ENCODE results near the gene MKI67. TPM values are rescaled to one million over a fixed set of nuclear protein-coding genes. Genes with fewer than 3 reads are reported as not detected.
A peak's percentile ranks its signal among the peaks of the same experiment; 100 is the strongest.

Gene MKI67
- polyA plus RNA-seq, 2 of the 4 experiments (the other 2 are of a cell fraction), result 33.8 to 51.7 TPM

DNA sequence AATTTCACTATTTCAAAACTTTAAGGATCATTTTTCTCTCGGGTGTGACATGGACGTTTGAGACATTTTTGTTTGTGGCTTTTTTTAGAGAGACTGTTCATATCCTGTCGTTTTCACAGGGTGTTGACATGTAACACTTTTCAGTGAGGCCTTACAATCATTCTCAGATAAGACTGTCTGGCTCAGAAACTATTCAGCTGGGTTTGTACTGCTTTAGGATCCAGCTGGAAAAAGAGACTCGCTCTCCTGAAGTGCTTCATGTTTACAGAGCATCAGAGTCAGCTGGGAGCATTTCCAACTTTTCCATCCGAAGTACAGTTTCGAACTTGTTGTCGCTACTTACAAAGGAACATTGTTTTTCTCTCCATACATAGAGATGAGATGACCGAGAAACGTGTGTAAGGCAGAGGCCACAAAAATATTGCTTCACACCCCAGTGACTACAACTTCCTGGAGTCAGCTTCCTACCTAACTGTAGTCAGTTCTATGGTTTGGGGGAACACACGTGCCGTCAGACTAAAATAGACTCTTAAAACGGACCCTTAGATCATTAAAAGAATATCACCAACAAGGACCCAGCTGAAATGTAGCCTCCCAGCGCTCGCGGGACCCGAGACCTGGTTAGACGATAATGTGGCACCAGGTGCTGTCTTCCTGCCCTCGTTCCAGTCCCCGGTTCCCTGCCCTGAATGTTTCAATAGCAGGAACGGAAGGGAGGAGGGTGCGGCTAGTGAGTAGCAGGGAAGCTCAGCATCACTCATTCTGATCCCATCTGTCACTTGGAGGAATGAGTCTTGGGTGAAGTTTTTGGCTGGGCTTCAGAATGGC lies 78.0 kb downstream of the MKI67 start:
- FAIRE-seq (no peak), DNase-seq (ENCODE audit: low read depth in 1 of 2, low spot score in 1 of 2) (no peak), ATAC-seq (no peak)
- Histone ChIP-seq H3K4me1 (no peaks in the 10 kb centered on the region), H3K27ac (no peak overlapping the region), H3K9me3 (no peaks in the 10 kb centered on the region), H3K4me3 (no peak overlapping the region), H3K4me2 (no peak overlapping the region)
- POLR2A ChIA-PET, result no interaction called here
- no peak for TF ChIP-seq KDM1A (IDR thresholded peaks at IDR 0.05; ENCODE audit: low read depth)
- TF ChIP-seq ZC3H11A (IDR thresholded peaks at IDR 0.05), result no peak
- TF ChIP-seq CHD4 (IDR thresholded peaks at IDR 0.05; ENCODE audit: borderline replicate concordance), result no peak
- no peak for TF ChIP-seq RARB (CRISPR knock-in tag; IDR thresholded peaks at IDR 0.05)
- TF ChIP-seq, protein P1, sequence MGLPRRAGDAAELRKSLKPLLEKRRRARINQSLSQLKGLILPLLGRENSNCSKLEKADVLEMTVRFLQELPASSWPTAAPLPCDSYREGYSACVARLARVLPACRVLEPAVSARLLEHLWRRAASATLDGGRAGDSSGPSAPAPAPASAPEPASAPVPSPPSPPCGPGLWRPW (IDR thresholded peaks at IDR 0.05), result no peak
- TF ChIP-seq EHF (CRISPR knock-in tag; IDR thresholded peaks at IDR 0.05), result no peak
- no peak for TF ChIP-seq RAD21 (conservative IDR thresholded peaks at IDR 0.05 in 1 of 2, IDR thresholded peaks at IDR 0.05 in 1 of 2)
- TF ChIP-seq, protein P2, sequence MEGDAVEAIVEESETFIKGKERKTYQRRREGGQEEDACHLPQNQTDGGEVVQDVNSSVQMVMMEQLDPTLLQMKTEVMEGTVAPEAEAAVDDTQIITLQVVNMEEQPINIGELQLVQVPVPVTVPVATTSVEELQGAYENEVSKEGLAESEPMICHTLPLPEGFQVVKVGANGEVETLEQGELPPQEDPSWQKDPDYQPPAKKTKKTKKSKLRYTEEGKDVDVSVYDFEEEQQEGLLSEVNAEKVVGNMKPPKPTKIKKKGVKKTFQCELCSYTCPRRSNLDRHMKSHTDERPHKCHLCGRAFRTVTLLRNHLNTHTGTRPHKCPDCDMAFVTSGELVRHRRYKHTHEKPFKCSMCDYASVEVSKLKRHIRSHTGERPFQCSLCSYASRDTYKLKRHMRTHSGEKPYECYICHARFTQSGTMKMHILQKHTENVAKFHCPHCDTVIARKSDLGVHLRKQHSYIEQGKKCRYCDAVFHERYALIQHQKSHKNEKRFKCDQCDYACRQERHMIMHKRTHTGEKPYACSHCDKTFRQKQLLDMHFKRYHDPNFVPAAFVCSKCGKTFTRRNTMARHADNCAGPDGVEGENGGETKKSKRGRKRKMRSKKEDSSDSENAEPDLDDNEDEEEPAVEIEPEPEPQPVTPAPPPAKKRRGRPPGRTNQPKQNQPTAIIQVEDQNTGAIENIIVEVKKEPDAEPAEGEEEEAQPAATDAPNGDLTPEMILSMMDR (IDR thresholded peaks at IDR 0.05), result no peak
- no peak for TF ChIP-seq NR3C1 (IDR thresholded peaks at IDR 0.05)
- TF ChIP-seq, protein P3, sequence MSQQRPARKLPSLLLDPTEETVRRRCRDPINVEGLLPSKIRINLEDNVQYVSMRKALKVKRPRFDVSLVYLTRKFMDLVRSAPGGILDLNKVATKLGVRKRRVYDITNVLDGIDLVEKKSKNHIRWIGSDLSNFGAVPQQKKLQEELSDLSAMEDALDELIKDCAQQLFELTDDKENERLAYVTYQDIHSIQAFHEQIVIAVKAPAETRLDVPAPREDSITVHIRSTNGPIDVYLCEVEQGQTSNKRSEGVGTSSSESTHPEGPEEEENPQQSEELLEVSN (IDR thresholded peaks at IDR 0.05; ENCODE audit: borderline replicate concordance, low read depth), result no peak
- TF ChIP-seq FOSB (CRISPR knock-in tag; IDR thresholded peaks at IDR 0.05), result no peak
- TF ChIP-seq, protein P4, sequence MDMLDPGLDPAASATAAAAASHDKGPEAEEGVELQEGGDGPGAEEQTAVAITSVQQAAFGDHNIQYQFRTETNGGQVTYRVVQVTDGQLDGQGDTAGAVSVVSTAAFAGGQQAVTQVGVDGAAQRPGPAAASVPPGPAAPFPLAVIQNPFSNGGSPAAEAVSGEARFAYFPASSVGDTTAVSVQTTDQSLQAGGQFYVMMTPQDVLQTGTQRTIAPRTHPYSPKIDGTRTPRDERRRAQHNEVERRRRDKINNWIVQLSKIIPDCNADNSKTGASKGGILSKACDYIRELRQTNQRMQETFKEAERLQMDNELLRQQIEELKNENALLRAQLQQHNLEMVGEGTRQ (IDR thresholded peaks at IDR 0.05), result no peak
- WGBS (ENCODE audit: missing lambda C conversion rate), result 68% methylated on average over 21 of the region's 21 CpGs
- CTCF ChIA-PET, result interaction anchor here (1.0 to 2.7 kb wide), 6 partner anchors 13 to 142 kb away, joined by 3 to 14 read pairs (median 4); partner anchors contain the start of gene PTPRE

DNA sequence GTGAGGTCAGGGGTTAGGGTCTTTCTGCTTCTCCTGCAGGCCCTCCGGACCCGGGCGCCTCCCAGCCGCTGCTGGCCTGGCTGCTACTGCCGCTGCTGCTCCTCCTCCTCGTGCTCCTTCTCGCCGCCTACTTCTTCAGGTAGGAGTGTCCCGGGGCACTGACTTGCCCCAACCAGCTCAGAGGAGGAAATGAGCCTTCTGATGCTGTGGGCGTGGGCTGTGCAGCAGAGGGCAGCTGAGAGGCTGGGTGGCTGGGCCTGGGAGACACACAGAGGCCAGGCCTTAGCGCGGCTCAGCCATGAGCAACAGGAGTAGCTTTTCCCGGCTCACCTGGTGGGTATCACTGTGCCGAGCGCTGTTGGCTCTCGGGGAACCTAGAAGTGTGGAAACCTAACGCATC lies 78.9 kb downstream of the MKI67 start:
- no peak overlapping the region for H3K27ac ChIP-seq
- WGBS (ENCODE audit: missing lambda C conversion rate), result 69% methylated on average over 17 of the region's 17 CpGs
- ChIA-PET POLR2A (no interaction called here), CTCF (interaction anchor here (1.0 to 2.7 kb wide), 2 partner anchors 22 to 31 kb away, joined by 3 to 14 read pairs; no protein-coding TSS in a partner anchor)
- no peak for FAIRE-seq
- no peak overlapping the region for H3K4me3 ChIP-seq
- H3K9me3 ChIP-seq, result no peaks in the 10 kb centered on the region
- DNase-seq (ENCODE audit: low read depth in 1 of 2, low spot score in 1 of 2), result peak in 1 of 2 experiments; percentile 10
- H3K4me2 ChIP-seq, result no peak overlapping the region
- ATAC-seq, result peak; percentile 19 to 85; a peak in 3 of 6 replicates
- TF ChIP-seq NR3C1 (IDR thresholded peaks at IDR 0.05), result no peak
- TF ChIP-seq, protein P5, sequence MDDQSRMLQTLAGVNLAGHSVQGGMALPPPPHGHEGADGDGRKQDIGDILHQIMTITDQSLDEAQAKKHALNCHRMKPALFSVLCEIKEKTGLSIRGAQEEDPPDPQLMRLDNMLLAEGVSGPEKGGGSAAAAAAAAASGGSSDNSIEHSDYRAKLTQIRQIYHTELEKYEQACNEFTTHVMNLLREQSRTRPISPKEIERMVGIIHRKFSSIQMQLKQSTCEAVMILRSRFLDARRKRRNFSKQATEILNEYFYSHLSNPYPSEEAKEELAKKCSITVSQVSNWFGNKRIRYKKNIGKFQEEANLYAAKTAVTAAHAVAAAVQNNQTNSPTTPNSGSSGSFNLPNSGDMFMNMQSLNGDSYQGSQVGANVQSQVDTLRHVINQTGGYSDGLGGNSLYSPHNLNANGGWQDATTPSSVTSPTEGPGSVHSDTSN (IDR thresholded peaks at IDR 0.05), result no peak
- TF ChIP-seq, protein P1 (IDR thresholded peaks at IDR 0.05), result no peak
- TF ChIP-seq, protein P6, sequence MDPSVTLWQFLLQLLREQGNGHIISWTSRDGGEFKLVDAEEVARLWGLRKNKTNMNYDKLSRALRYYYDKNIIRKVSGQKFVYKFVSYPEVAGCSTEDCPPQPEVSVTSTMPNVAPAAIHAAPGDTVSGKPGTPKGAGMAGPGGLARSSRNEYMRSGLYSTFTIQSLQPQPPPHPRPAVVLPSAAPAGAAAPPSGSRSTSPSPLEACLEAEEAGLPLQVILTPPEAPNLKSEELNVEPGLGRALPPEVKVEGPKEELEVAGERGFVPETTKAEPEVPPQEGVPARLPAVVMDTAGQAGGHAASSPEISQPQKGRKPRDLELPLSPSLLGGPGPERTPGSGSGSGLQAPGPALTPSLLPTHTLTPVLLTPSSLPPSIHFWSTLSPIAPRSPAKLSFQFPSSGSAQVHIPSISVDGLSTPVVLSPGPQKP (IDR thresholded peaks at IDR 0.05; ENCODE audit: low read depth, low read length), result no peak
- TF ChIP-seq PHF8 (IDR thresholded peaks at IDR 0.05; ENCODE audit: borderline replicate concordance, low read depth), result no peak
- TF ChIP-seq RNF2 (IDR thresholded peaks at IDR 0.05; ENCODE audit: borderline replicate concordance, low read depth), result no peak
- TF ChIP-seq CBX2 (IDR thresholded peaks at IDR 0.05; ENCODE audit: borderline replicate concordance, low read depth), result no peak
- TF ChIP-seq, protein P3 (IDR thresholded peaks at IDR 0.05; ENCODE audit: borderline replicate concordance, low read depth), result no peak
- TF ChIP-seq JUN (IDR thresholded peaks at IDR 0.05), result no peak
- TF ChIP-seq, protein P4 (IDR thresholded peaks at IDR 0.05), result no peak
- H3K4me1 ChIP-seq, result no peaks in the 10 kb centered on the region
